ENCODE results near the gene CTU1. TPM values are rescaled to one million over a fixed set of nuclear protein-coding genes. Genes with fewer than 3 reads are reported as not detected.
"Not testable (repeated sequence)": the region's sequence is repeated elsewhere in the genome, so short reads cannot be mapped to it uniquely, and the experiment has no call there.

Gene CTU1
- polyA plus RNA-seq (ENCODE audit: insufficient read length in 4 of 4) = 1 to 10 TPM; 1.7 to 4.4 (median 2.6) TPM

DNA sequence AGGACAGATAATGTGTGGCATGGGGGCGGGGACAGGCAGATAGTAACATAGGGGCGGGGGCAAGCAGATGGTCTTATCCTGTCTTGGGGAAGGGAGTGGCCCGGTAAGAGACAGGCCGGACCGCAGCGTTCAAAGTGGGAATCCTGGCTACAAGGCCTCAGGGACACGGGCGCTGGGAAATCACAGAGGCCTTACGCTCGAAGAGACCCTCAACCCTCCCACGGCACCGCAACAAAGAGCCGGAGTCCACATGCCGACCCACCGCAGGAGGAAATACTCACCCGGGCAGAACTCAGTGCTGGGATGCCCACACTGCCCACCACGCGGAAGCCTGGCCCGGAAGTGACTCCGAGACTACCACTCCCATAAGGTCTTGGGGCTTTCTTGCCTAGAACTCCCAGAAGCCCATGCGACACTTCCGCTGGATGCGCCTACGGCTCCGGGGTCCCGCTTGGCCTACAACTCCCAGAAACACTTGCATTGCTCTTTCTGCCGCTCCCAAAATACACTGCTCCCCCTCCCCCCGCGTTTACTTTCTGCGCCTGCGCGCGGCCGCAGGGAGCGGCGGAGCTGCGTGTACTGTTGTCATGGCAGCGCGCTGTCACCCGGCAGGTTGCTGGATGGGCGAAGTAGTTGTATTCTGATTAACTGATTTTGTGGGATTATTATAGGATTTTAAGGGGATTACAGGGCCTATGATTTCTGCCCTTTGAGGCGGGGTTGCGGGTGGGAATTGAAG is at the start of gene CTU1:
Gene CTU1, minus strand, starts transcription at position 344 of the 739 bp plus-strand sequence. CDS start 3,840 bp downstream, outside the sequence.
- DNase-seq (ENCODE audit: low read depth in 4 of 4, low spot score in 3 of 4) = peak; percentile 96 to 99 (median 97)

DNA sequence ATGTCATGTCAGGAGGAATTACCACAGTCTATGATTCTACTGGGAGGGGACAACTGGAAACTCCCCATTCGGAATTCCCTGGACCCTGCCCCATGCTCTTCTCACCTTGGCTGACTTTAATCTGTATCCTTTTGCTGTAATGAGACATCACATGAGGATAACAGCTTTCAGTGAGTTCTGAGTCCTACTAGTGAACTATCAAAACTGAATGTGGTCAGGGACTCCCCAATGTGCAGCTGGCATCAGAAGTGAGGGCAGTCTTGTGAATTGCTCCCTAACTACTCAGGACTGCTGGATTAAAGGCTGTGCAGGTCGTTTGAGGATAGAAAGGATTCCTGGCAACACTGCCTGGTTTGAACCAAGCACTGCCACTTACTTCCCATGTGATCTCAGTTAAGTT is 49.1 kb upstream of the CTU1 start:
- DNase-seq (ENCODE audit: low read depth in 4 of 4, low spot score in 3 of 4) = no peak

DNA sequence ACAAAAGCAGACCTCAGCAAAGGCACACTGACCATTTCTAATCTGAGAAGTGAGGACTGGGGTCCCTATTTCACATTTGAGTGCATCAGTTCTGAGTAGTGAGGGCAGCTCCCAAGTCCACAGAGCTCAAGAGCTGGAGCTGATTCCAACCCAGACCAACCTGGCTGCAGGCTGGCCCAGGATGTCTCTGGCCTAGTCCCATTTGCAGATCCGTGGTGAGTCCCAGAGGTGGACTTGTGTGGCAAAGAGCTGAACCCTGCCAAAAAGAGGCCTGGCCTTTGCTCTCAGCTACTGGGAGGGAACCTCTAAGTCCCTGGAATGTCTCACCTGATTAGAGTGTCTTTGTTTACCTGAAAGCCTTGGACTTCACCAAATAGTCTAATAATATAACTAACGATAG is 48.5 kb upstream of the CTU1 start:
- no peak for DNase-seq (ENCODE audit: low read depth in 4 of 4, low spot score in 3 of 4)

DNA sequence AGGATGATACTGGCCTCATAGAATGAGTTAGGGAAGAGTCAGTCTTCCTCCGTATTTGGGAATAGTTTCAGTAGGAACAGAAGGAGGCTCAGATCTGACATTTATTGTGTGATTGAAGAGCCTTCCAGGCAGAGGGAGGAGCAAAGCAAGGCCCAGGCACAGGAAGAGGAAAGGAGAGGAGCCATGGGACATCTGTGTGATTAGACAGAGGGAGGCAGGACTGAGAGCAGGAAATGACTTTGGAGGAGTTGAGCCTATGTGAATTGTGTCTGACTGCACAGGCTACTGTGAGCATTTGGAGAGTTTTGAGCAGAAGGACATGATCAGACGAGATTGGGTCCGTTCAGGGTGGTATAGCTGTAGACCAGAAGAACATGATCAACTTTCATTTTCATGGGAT is 42.4 kb upstream of the CTU1 start:
- no peak for DNase-seq (ENCODE audit: low read depth in 4 of 4, low spot score in 3 of 4)

DNA sequence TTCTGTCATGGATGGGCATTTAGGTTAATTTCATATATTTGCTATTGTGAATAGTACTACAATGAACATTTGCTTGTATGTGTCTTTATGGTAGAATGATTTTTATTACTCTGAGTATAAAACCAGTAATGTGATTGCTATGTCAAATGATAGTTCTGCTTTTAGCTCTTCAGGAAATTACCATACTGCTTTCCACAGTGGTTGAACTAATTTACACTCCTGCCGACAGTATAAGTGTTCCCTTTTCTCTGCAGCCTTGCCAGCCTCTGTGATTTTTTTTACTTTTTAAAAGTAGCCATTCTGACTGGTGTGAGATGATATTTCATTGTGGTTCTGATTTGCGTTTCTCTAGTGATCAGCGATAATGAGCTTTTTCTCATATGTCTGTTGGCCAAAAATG is 40.4 kb upstream of the CTU1 start:
- no peak for DNase-seq (ENCODE audit: low read depth in 4 of 4, low spot score in 3 of 4)

DNA sequence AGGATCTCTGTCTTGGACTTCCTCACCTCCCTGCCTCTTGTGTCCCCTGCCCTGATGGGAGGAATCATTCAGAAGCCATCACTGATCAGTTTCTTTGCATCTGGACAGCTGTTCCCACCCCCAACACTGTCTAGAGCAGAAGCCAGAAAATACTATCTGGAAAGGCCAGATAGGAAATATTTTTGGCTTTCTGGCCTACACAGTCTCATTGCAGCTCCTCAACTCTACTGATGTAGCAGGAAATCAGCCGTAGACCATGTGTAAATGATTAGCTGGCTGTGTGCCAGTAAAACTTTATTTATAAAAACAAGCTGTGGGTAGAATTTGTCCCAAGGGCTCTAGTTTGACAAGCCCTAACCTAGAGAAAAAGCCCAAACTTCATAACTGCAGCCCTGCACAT is 39.5 kb upstream of the CTU1 start:
- no peak for DNase-seq (ENCODE audit: low read depth in 4 of 4, low spot score in 3 of 4)

DNA sequence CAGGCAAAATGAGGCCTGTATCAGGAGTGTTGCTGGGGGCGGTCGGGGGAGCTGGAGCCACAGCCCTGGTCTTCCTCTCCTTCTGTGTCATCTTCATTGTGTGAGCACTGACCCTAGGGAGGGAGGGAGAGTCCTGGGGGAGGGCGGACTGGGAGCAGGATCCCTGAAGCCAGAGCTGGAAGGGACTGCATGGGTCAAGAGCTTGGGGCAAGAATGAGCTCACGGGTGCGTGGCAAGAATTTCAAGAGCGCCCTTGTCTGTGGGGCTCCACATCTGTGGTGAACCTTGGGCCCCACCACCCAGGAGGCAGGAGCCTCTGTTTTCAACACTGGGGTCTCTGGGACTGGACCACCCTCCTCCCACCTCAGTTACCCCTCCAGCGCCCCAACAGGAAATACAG is 38.5 kb upstream of the CTU1 start:
- DNase-seq (ENCODE audit: low read depth in 4 of 4, low spot score in 3 of 4) = no peak

DNA sequence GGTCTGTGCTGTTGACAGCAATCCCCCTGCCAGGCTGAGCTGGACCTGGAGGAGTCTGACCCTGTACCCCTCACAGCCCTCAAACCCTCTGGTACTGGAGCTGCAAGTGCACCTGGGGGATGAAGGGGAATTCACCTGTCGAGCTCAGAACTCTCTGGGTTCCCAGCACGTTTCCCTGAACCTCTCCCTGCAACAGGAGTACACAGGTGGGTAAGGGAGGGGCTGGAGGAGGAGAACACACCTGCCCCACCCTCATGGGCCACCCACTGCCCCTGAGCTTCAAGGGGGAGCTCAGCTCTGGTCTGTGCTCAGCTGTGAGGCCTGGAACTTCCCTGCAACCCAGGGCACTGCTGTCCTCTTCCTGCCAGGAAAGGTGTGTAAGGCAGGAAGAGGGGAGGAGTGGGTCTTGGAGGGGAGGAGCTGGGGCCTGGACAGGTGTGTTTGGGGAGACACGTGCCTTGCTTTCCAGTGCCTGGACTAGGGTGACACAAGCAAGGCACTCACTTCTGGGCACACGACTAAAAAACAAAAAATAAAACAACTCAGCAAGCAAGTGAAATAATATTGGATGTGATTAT is 37.8 kb upstream of the CTU1 start:
- no peak for DNase-seq (ENCODE audit: low read depth in 4 of 4, low spot score in 3 of 4)

DNA sequence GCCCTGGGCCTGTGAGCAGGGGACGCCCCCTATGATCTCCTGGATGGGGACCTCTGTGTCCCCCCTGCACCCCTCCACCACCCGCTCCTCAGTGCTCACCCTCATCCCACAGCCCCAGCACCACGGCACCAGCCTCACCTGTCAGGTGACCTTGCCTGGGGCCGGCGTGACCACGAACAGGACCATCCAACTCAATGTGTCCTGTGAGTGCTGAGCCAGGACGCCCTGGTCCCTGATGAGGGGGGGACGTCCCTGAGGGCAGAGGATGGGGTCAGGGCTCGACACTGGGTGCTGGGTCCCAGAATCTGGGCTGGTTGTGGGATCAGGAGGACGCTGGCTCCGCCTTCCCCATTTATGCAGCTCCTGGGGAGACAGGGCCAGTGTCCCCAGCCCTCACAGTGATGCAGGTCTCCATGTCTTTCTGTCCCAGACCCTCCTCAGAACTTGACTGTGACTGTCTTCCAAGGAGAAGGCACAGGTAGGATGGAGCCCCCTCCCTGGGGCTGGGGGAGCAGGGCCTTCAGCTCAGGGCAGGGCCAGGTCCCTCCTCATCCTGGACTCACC is 36.4 kb upstream of the CTU1 start:
- DNase-seq (ENCODE audit: low read depth in 4 of 4, low spot score in 3 of 4) = no peak

DNA sequence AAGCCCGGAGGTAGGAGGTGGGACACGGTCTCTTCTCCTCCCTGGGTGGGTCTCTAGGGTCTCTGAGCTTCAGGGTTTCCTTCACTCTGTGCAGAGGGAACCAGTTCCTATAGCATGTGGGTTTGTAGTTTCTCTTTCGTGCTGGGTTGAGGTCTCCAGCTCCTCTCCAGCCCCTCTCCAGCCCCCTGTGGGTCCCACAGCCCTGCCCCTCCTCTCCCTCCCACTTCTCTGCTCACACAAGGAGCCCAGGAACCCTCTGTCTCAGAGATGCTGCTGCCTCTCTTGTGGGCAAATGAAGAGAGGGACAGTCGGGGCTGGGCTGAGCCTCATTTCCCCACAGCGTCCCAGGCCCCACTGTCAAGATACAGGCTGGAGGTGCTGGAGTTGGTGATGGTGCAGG is 35.3 kb upstream of the CTU1 start:
- DNase-seq (ENCODE audit: low read depth in 4 of 4, low spot score in 3 of 4) = no peak

DNA sequence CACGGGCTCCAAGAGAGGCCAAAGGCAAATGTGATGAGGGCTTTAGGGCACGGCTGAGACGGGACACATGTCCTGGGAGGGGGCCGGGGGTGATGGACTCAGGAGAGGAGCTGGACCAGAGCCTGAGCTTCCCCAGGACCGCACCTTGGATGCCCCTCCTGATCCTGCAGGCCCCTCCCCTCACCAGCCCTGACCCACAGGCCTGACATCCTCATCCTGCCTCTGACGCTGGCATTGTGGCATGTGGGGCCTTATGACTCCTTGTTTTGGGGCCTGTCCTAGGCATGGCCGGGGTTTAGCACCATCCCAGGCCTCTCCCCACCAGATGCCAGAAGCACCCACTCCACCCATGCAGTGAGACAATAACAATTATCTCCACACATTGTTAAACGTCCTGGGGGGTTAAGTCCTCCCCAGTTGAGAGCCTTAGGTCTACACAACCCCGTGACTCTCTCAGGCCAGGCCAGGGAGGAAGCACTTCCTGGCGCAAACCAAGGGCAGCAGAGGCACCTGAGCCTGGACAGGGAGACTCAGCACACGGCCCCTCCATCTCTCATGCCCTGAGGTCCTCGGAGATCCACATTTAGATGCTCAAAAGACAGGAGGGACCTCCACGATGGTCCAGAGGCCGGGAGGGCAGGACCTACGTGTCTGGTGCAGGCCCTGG is 34.7 kb upstream of the CTU1 start:
- not testable (repeated sequence) for DNase-seq (ENCODE audit: low read depth in 4 of 4, low spot score in 3 of 4)

DNA sequence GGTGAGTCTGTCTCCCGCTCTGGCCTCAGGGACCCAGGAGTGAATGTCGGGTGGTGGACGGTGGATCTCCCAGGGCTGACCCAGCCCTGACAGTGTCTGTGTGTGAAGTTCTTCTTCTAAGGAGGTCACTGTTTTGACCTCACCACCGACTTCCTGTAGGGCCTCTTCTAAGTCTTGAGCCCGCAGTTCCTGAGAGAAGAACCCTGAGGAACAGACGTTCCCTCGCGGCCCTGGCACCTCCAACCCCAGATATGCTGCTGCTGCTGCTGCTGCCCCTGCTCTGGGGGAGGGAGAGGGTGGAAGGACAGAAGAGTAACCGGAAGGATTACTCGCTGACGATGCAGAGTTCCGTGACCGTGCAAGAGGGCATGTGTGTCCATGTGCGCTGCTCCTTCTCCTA is 33.9 kb upstream of the CTU1 start, which contains the start of gene SIGLEC7:
Gene SIGLEC7, plus strand, starts transcription at position 183 of the 400 bp plus-strand sequence. Its CDS starts 69 bp downstream, at position 252.
- no peak for DNase-seq (ENCODE audit: low read depth in 4 of 4, low spot score in 3 of 4)

DNA sequence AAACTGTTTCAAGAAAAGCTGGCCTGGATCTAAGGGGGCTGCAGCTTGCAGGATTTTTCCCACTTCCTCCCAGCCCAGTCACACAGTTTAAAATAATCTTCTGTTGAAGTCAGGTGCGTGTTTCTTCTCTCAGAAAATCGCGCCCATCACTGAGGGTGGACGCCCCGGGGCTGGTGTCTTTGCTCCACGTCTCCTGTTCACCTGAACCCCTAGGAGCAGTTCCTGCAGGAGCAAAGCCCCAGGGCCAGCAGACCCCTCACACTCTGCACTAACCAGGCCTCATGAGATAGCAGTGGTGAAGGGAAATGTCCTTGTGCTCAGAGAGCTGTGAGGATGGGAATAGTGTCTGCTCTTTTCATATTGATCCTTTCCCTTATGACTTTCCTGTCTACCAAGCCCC is 33.0 kb upstream of the CTU1 start:
- DNase-seq (ENCODE audit: low read depth in 4 of 4, low spot score in 3 of 4) = no peak

DNA sequence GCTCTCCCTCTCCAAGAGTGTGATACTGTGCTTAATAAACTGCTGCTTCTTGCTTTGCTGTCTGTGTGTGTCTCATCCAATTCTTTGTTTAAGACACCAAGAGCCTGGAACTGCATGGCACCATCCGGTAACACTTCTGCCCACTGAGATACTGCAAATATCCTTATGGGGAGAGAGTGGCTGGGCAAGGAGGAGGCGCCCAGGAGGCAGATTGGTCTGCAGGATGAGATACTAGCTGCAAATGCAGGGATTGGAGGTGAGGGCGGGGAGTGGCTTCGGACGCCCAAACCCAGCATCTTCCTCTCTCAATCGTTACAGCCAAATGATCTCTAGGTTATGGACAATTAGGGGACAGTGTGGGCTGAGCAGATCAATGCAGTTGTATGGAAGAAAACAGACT is 32.2 kb upstream of the CTU1 start:
- DNase-seq (ENCODE audit: low read depth in 4 of 4, low spot score in 3 of 4) = no peak

DNA sequence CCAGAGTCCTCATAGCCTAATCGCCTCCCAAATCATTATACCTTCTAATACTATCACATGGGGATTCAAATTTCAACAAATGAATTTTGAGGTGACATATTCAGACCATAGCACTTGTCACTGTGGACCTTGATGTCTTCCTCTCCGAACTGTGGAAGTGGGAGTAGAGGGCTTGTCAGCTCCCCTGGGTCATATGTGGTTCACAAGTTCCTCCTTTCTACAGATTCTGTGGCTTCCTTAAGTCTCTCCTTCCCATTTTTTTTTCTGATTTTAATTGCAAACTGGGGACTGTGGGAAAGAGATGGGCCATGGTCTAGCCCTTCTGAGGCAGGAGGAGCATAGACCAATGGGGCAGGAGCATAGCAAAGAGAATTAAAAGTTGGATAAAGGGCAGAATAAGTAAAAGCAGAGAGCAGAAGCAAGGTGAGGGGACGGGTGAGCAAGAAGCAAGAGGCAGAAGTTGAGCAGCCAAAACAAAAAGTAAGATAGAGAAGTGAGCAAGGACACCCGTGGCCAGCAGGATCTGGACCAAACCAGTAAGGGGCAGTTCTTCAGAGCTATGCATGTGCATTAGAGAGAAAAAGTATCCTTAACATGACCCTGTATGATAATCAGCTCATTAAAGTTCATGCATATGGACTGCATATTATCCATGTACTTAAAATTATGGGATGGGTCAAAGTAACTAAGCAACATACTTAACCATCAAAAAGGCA is 31.2 kb upstream of the CTU1 start:
- no peak for DNase-seq (ENCODE audit: low read depth in 4 of 4, low spot score in 3 of 4)

DNA sequence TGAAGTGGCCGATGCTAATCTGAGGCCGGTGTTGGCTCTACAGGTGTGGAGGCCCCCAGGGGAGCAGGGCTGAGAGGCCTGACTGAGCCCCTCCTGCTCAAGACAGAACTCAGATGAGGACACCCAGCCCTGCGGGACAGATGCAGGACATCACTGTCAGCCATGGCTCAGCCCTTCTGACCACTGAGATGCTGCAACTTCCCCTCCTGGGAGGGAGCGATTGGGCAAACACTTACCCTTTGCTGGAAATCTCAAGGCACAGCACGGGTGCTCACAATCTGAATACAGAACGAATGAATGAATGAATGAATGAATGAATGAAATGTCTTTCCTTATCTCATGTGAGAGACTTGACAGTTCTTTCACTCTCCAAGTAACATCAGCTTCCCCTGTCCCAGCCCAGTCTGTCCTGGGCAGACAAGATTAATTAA is 30.4 kb upstream of the CTU1 start:
- no peak for DNase-seq (ENCODE audit: low read depth in 4 of 4, low spot score in 3 of 4)

DNA sequence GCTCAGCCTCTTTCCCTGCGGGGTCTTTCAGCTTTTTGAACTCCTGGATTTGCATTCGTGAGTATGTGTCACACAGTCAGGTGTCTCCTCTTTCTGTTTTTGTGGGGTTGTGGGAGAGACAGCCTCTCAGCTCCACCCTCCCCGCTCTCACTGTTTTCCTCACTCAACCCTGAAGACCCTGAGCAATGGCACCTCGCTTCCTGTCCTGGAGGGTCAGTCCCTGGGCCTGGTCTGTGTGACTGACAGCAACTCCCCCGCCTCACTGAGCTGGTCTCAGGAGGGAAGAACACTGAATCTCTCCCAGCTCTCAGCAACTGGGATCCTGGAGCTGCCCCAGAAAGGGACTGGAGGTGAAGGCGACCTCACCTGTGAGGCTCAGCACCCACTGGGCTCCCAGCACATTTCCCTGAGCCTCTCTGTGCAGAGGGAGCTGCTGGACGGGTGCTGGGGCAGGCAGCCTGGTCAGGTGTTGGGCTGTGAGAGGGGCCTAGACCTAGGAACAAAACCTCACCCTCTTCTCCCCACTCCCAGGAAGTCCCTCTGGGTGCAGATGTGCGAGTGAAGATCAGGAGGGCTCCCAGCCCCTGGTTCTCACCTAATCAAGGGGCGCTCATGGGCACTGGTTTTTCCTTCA is 29.7 kb upstream of the CTU1 start:
- no peak for DNase-seq (ENCODE audit: low read depth in 4 of 4, low spot score in 3 of 4)

DNA sequence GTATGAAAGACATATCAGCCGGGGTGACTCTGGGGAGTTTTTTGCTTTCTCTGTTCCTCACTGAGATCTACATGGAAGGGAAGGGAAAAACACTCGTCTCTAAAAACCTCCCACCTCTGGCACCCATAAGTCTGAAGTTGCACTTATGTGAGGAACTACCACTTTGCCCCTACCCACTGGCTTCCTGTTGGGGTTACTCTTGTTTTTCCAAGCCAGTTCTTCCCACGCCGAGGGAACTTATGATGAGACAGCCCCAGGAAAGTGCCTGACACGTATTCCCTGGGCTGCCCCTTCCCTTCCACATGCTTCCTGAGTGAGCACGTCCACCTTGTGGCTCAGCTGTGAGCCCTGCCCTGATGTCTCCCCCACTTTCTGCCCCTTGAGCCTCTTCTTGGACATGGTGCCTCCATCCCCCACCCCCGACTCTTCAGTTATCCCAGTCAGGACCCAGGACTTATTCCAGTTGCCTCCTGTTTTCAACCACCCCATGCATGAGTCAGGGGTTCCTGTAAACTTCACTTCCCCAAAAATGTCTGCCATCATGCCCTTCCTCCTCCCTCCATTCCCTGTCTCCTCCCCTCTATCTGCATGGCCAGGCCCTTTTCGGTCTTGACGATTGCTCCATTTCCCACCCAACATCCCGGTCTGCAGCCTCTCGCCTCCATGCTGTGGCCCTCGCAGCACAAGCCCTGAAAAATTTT is 28.8 kb upstream of the CTU1 start:
- DNase-seq (ENCODE audit: low read depth in 4 of 4, low spot score in 3 of 4) = no peak

DNA sequence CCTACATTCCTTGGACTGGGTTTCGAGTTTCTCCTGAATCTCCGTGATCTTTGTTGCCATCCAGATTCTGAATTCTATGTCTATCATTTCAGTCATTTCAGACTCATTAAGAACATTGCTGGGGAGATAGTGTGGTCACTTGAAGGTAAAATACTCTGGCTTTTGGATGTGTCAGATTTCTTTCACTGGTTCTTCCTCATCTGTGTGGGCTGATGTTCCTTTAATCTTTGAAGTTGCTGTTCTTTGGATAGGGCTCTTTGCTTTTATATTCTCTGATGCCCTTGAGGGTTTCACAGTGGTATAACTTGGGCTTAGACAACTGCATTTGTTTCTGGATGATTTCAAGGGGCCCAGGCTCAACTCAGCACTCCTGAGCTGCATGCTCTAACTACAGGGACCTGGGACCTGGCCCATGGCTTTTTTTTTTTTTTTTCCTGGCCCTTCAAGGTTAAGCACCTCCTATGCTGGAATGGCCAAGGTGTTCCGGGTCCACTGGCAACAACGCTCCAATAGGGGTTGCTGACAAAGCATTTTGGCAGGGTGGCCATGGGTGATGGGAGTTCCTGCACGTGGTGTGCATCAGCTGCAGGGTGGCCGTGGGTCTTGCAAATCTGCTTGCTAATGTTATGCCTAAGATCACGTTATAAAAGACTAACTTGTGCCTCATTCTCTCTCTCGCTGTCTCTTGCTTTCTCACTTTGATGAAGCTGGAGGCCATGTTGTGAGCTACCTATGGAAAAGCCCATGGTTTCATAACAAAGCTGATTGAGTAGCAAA is 28.0 kb upstream of the CTU1 start:
- no peak for DNase-seq (ENCODE audit: low read depth in 4 of 4, low spot score in 3 of 4)
